SK-N-SH treated with all-trans-retinoic acid at 6 μM for 48 hours (cell line): Measurements from ENCODE around the gene ABI3BP.

Source experiments
- ATAC-seq: fragments of 200-7000 bp; cut with Tn5 transposase; 3 replicates; pipeline ENCODE4 v1.9.1; 2020; ENCODE audit warnings: mild to moderate bottlenecking, moderate library complexity
- ARNTL ChIP-seq: fragments of 450-650 bp; formaldehyde crosslinking; IDR thresholded peaks from 2 replicates; pipeline ENCODE4 v1.5.0; 2020; ENCODE audit warnings: low read depth, mild to moderate bottlenecking, moderate library complexity, borderline replicate concordance
- BACH2 ChIP-seq: fragments of 250-450 bp; sonication (Bioruptor Pico); IDR thresholded peaks from 2 replicates; pipeline ENCODE4 v1.9.0; 2021; ENCODE audit warnings: mild to moderate bottlenecking, borderline replicate concordance
- CREB5 ChIP-seq: fragments of 250-450 bp; sonication (Bioruptor Pico); IDR thresholded peaks from 2 replicates; pipeline ENCODE4 v1.5.1; 2020; ENCODE audit warnings: low read depth, mild to moderate bottlenecking, moderate library complexity
- CSDC2 ChIP-seq: fragments of 250-450 bp; sonication (Bioruptor Pico); IDR thresholded peaks from 2 replicates; pipeline ENCODE4 v1.5.0; 2020; ENCODE audit warnings: mild to moderate bottlenecking, moderate library complexity
- ESRRG ChIP-seq: fragments of 250-450 bp; sonication (Bioruptor Pico); IDR thresholded peaks from 2 replicates; pipeline ENCODE4 v1.6.1; 2021; ENCODE audit warnings: mild to moderate bottlenecking
- GLIS3 ChIP-seq: fragments of 250-450 bp; sonication (Bioruptor Pico); IDR thresholded peaks from 2 replicates; pipeline ENCODE4 v1.5.0; 2020; ENCODE audit warnings: mild to moderate bottlenecking, moderate library complexity
- ISL1 ChIP-seq: fragments of 250-450 bp; sonication (Bioruptor Pico); IDR thresholded peaks from 2 replicates; pipeline ENCODE4 v2.1.2; 2022; ENCODE audit warnings: mild to moderate bottlenecking, moderate library complexity
- OSR1 ChIP-seq: fragments of 250-450 bp; sonication (Bioruptor Pico); IDR thresholded peaks from 2 replicates; pipeline ENCODE4 v1.8.0; 2022; ENCODE audit warnings: moderate library complexity, mild to moderate bottlenecking, inconsistent platforms
- POU6F1 ChIP-seq: fragments of 250-450 bp; sonication (Bioruptor Pico); IDR thresholded peaks from 2 replicates; pipeline ENCODE4 v1.8.0; 2021; ENCODE audit warnings: low read depth, mild to moderate bottlenecking, moderate library complexity, borderline replicate concordance
- PPARA ChIP-seq: fragments of 250-450 bp; sonication (Bioruptor Pico); IDR thresholded peaks from 2 replicates; pipeline ENCODE4 v1.5.0; 2020; ENCODE audit warnings: mild to moderate bottlenecking, borderline replicate concordance
- RARB ChIP-seq: fragments of 250-450 bp; sonication (Bioruptor Pico); IDR thresholded peaks from 2 replicates; pipeline ENCODE4 v1.8.0; 2021; ENCODE audit warnings: mild to moderate bottlenecking, moderate library complexity
- SNAI2 ChIP-seq: fragments of 250-450 bp; sonication (Bioruptor Pico); IDR thresholded peaks from 2 replicates; pipeline ENCODE4 v1.5.0; 2020; ENCODE audit warnings: mild to moderate bottlenecking, moderate library complexity
- TCF4 ChIP-seq: fragments of 250-450 bp; sonication (Bioruptor Pico); IDR thresholded peaks from 2 replicates; pipeline ENCODE4 v1.8.0; 2021; ENCODE audit warnings: mild to moderate bottlenecking, moderate library complexity, borderline replicate concordance
- TOX ChIP-seq: fragments of 250-450 bp; sonication (Bioruptor Pico); IDR thresholded peaks from 2 replicates; pipeline ENCODE4 v1.8.0; 2021; ENCODE audit warnings: mild to moderate bottlenecking, moderate library complexity, borderline replicate concordance
- ZC3H10 ChIP-seq: fragments of 250-450 bp; sonication (Bioruptor Pico); IDR thresholded peaks from 2 replicates; pipeline ENCODE4 v1.5.1; 2021; ENCODE audit warnings: mild to moderate bottlenecking, moderate library complexity
- ZFP3 ChIP-seq: fragments of 250-450 bp; sonication (Bioruptor Pico); IDR thresholded peaks from 2 replicates; pipeline ENCODE4 v1.5.0; 2020; ENCODE audit warnings: mild to moderate bottlenecking, moderate library complexity
- ZFP30 ChIP-seq: fragments of 450-650 bp; formaldehyde crosslinking; IDR thresholded peaks from 2 replicates; pipeline ENCODE4 v1.5.0; 2022; ENCODE audit warnings: mild to moderate bottlenecking, moderate library complexity
- ZNF565 ChIP-seq: fragments of 450-650 bp; formaldehyde crosslinking; conservative IDR thresholded peaks from 2 replicates; pipeline ENCODE4 v1.5.0; 2020; ENCODE audit warnings: low read depth, mild to moderate bottlenecking, moderate library complexity
- ZNF70 ChIP-seq: fragments of 450-650 bp; formaldehyde crosslinking; IDR thresholded peaks from 2 replicates; pipeline ENCODE4 v1.5.0; 2020; ENCODE audit warnings: mild to moderate bottlenecking, moderate library complexity
- ZNF8 ChIP-seq: fragments of 450-650 bp; formaldehyde crosslinking; IDR thresholded peaks from 2 replicates; pipeline ENCODE4 v1.5.0; 2020; ENCODE audit warnings: mild to moderate bottlenecking, moderate library complexity

The ABI3BP gene

DNA sequence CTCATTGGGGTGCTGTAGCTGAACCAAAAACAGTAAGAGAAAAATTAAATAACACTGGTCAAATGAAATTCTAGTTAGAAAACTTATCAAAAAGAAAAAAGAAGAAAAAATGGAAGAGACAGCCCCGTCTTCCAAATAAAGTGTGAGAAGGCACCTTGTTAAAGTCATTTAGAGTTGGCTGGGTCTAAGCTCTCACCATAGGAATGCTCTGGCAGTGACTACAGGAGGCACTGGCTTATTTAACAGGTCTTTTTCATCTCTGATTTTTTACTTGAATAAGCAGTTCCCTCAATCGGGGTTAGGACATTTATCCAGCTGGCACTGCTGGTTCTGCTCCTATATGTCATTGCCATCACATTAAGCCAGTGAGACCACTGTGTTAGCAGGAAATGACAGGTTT is 1.6 kb upstream of the ABI3BP start:
- TF ChIP-seq ZC3H10 = no peak
- no peak for TF ChIP-seq PPARA (CRISPR knock-in tag)
- no peak for TF ChIP-seq ARNTL (CRISPR knock-in tag)
- TF ChIP-seq, all 23 proteins: peak for 0
- ATAC-seq = no peak

GRCh38 chr3:100994187-100994586 is 966 bp upstream of the ABI3BP start:
- TF ChIP-seq CREB5 (CRISPR knock-in tag) = no peak
- no peak for TF ChIP-seq RARB (CRISPR knock-in tag)
- TF ChIP-seq TOX (CRISPR knock-in tag) = no peak
- TF ChIP-seq PPARA (CRISPR knock-in tag) = no peak
- no peak for TF ChIP-seq ZFP3 (CRISPR knock-in tag)
- no peak for TF ChIP-seq ZNF70 (CRISPR knock-in tag)
- TF ChIP-seq CSDC2 (CRISPR knock-in tag) = no peak
- no peak for TF ChIP-seq ZNF565 (CRISPR knock-in tag)
- no peak for TF ChIP-seq ISL1
- TF ChIP-seq TCF4 (CRISPR knock-in tag) = no peak
- TF ChIP-seq POU6F1 (CRISPR knock-in tag) = no peak
- no peak for TF ChIP-seq GLIS3
- no peak for TF ChIP-seq OSR1 (CRISPR knock-in tag)
- no peak for TF ChIP-seq ESRRG (CRISPR knock-in tag)
- TF ChIP-seq BACH2 (CRISPR knock-in tag) = no peak
- no peak for TF ChIP-seq ZFP30 (CRISPR knock-in tag)
- ATAC-seq = no peak

- peak; percentile 88 for ATAC-seq
- TF ChIP-seq PPARA (CRISPR knock-in tag) (no peak), RARB (CRISPR knock-in tag) (no peak), ZNF8 (CRISPR knock-in tag) (no peak), ZC3H10 (no peak), ZNF70 (CRISPR knock-in tag) (no peak), ZNF565 (CRISPR knock-in tag) (no peak), ISL1 (no peak), CREB5 (CRISPR knock-in tag) (no peak), BACH2 (CRISPR knock-in tag) (no peak), TCF4 (CRISPR knock-in tag) (no peak), ESRRG (CRISPR knock-in tag) (no peak), SNAI2 (CRISPR knock-in tag) (no peak), POU6F1 (CRISPR knock-in tag) (no peak)
These were observed 799 bp downstream of the ABI3BP start for GRCh38 chr3:100992231-100993012.

GRCh38 chr3:100988080-100988479 is 5.1 kb downstream of the ABI3BP start:
- no peak for TF ChIP-seq ZNF565 (CRISPR knock-in tag)
- no peak for TF ChIP-seq ZNF8 (CRISPR knock-in tag)
- TF ChIP-seq ZC3H10 = no peak
- no peak for TF ChIP-seq ZFP30 (CRISPR knock-in tag)
- no peak for TF ChIP-seq OSR1 (CRISPR knock-in tag)
- TF ChIP-seq SNAI2 (CRISPR knock-in tag) = no peak
- TF ChIP-seq CSDC2 (CRISPR knock-in tag) = no peak
- ATAC-seq = no peak
